ENCODE results near the gene IGHMBP2.

- TF ChIP-seq EZH2 (IDR thresholded peaks at IDR 0.05; ENCODE audit: insufficient read depth, poor library complexity, severe bottlenecking) (no peak), EZH2phosphoT487 (IDR thresholded peaks at IDR 0.05; ENCODE audit: insufficient read depth, low read depth) (no peak)
These were observed 2.8 kb upstream of the IGHMBP2 start for GRCh38 chr11:68900835-68901381.

Measured in GM23248 (cell line).